ENCODE data around the gene GNAO1.

- TF ChIP-seq CTCF (IDR thresholded peaks at IDR 0.05) (no peak), POLR2A (IDR thresholded peaks at IDR 0.05) (no peak)
These were observed 149.1 kb downstream of the GNAO1 start for GRCh38 chr16:56340416-56340815.
